ENCODE measurements around the gene NIPA2. TPM values are rescaled to one million over a fixed set of nuclear protein-coding genes. Genes with fewer than 3 reads are reported as not detected.
"Not testable (repeated sequence)": the region's sequence is repeated elsewhere in the genome, so short reads cannot be mapped to it uniquely, and the experiment has no call there.

NIPA2 gene
- total and polyA plus RNA-seq, 3 donors from 2014 or later = 31.4 to 47.1 (median 33.9) TPM

DNA sequence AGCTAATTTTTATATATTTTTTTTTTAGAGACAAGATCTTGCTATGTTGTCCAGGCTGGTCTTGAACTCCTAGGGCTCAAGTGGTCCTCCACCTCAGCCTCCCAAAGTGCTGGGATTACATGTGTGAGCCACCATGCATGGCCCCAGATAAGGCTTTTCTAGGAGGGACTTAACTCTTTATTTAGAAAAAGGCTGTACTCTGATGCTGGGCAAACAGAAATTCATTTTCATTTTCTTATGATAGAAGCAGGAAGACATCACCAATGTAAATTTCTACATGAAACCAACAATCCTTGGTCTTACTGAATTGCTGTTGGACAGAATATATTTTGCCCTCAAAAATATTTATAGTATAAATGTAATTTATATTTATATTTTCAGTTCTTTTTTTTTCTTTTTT is 42.4 kb upstream of the NIPA2 start:
- no peak overlapping the region for H3K4me3 ChIP-seq
- TF ChIP-seq POLR2A (IDR thresholded peaks at IDR 0.05) = no peak
- TF ChIP-seq, protein P1, sequence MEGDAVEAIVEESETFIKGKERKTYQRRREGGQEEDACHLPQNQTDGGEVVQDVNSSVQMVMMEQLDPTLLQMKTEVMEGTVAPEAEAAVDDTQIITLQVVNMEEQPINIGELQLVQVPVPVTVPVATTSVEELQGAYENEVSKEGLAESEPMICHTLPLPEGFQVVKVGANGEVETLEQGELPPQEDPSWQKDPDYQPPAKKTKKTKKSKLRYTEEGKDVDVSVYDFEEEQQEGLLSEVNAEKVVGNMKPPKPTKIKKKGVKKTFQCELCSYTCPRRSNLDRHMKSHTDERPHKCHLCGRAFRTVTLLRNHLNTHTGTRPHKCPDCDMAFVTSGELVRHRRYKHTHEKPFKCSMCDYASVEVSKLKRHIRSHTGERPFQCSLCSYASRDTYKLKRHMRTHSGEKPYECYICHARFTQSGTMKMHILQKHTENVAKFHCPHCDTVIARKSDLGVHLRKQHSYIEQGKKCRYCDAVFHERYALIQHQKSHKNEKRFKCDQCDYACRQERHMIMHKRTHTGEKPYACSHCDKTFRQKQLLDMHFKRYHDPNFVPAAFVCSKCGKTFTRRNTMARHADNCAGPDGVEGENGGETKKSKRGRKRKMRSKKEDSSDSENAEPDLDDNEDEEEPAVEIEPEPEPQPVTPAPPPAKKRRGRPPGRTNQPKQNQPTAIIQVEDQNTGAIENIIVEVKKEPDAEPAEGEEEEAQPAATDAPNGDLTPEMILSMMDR (IDR thresholded peaks at IDR 0.05) = no peak
- H3K27ac ChIP-seq = no peak overlapping the region
- intact Hi-C loops (cut with DNase I; ENCODE audit: low total_unique reads) = no loop called here
- no peak for DNase-seq
- H3K9me3 ChIP-seq = no peaks in the 10 kb centered on the region
- H3K4me1 ChIP-seq = no peaks in the 10 kb centered on the region
- no peaks in the 10 kb centered on the region for H3K27me3 ChIP-seq
- H3K36me3 ChIP-seq (ENCODE audit: low read depth, missing control alignments) = no peaks in the 10 kb centered on the region

DNA sequence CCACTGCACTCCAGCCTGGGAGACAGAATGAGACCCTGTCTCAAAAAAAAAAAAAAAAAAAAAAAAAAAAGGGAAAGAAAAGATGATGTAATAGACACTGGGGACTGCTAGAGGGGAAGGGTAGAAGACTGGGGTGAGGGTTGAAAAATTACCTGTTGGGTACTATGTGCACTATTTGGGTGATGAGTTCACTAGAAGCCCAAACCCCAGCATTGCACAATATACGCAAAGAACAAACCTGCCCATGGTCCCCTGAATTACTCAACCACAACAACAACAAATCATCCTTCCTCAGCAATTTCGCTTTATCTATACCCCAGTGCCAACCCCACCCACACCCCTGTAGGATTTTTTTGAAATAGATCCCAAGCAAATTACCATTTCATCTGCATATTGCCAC is 38.6 kb upstream of the NIPA2 start:
- intact Hi-C loops (cut with DNase I; ENCODE audit: low total_unique reads) = no loop called here
- Histone ChIP-seq H3K27me3 (no peaks in the 10 kb centered on the region), H3K4me1 (no peaks in the 10 kb centered on the region), H3K4me3 (no peak overlapping the region), H3K9me3 (no peaks in the 10 kb centered on the region), H3K36me3 (ENCODE audit: low read depth, missing control alignments) (no peaks in the 10 kb centered on the region), H3K27ac (no peak overlapping the region)
- TF ChIP-seq, protein P1 (IDR thresholded peaks at IDR 0.05) = no peak
- TF ChIP-seq POLR2A (IDR thresholded peaks at IDR 0.05) = no peak
- no peak for DNase-seq
- 92 to 97% methylated on average over 2 of the region's 2 CpGs for WGBS, 2 donors

DNA sequence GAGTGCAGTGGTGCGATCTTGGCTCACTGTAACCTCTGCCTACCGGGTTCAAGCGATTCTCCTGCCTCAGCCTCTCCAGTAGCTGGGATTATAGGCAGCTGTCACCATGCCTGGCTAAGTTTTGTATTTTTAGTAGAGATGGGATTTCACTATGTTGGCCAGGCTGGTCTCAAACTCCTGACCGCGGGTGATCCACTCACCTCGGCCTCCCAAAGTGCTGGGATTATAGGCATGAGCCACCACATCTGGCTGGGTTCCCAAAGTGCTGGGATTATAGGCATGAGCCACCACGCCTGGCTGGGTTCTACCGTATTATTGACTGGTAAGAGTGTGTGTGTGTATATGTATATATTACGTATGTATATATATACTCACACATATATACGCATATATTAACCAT is 35.5 kb upstream of the NIPA2 start:
- 92 to 97% methylated on average over 10 of the region's 10 CpGs for WGBS, 2 donors
- H3K4me3 ChIP-seq; intact Hi-C loops (cut with DNase I; ENCODE audit: low total_unique reads); H3K27me3 ChIP-seq; H3K27ac ChIP-seq; H3K4me1 ChIP-seq; H3K36me3 ChIP-seq (ENCODE audit: low read depth, missing control alignments); H3K9me3 ChIP-seq; DNase-seq: not testable (repeated sequence)

DNA sequence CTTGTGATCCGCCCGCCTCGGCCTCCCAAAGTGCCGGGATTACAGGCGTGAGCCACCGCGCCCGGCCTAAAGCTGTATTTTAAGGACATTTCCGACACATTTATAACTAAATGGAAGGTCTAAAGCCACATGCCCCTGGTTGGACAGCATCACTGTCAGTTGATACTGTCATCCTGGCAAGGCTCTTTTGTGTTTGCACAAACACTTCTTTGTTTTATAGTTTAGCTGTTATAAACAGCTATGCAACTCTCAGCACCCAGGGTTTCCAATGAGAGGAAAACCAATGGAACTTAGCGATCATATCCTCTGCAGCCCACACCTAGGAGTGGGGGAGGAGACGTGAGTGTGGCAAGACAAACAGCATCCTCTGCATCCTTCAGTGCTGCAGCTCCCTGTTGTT is 32.3 kb upstream of the NIPA2 start:
- H3K36me3 ChIP-seq (ENCODE audit: low read depth, missing control alignments) = no peaks in the 10 kb centered on the region
- DNase-seq = no peak
- no peaks in the 10 kb centered on the region for H3K9me3 ChIP-seq
- 75 to 88% methylated on average over 11 of the region's 11 CpGs for WGBS, 2 donors
- no peaks in the 10 kb centered on the region for H3K4me1 ChIP-seq
- no peak for TF ChIP-seq POLR2A (IDR thresholded peaks at IDR 0.05)
- no peaks in the 10 kb centered on the region for H3K27me3 ChIP-seq
- H3K27ac ChIP-seq = no peak overlapping the region
- intact Hi-C loops (cut with DNase I; ENCODE audit: low total_unique reads) = no loop called here
- no peak overlapping the region for H3K4me3 ChIP-seq

DNA sequence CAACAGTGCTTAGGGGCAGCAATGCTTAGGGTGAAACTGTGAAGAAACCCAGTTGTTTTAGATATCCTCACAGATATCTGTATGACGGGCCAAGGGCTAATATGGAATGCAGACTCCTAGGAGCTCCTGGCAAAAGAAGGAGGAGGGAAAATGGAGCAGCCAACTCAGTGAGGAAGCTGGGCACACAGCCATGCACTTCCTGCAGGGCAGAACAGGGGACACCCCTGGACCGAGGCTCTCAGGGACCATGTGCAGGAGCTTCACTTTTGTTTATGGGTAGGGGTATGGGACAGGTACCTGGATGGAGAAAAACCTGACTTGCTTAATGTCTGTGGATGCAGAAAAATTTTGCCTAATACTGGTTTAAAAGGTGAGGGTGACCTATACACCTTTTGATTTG is 31.8 kb upstream of the NIPA2 start:
- Histone ChIP-seq H3K36me3 (ENCODE audit: low read depth, missing control alignments) (no peaks in the 10 kb centered on the region), H3K27ac (no peak overlapping the region), H3K9me3 (no peaks in the 10 kb centered on the region), H3K4me3 (no peak overlapping the region), H3K4me1 (no peaks in the 10 kb centered on the region), H3K27me3 (no peaks in the 10 kb centered on the region)
- intact Hi-C loops (cut with DNase I; ENCODE audit: low total_unique reads) = no loop called here
- no peak for TF ChIP-seq POLR2A (IDR thresholded peaks at IDR 0.05)
- TF ChIP-seq, protein P1 (IDR thresholded peaks at IDR 0.05) = no peak
- no peak for DNase-seq
- WGBS, 2 donors = 49 to 60% methylated on average over 2 of the region's 2 CpGs

DNA sequence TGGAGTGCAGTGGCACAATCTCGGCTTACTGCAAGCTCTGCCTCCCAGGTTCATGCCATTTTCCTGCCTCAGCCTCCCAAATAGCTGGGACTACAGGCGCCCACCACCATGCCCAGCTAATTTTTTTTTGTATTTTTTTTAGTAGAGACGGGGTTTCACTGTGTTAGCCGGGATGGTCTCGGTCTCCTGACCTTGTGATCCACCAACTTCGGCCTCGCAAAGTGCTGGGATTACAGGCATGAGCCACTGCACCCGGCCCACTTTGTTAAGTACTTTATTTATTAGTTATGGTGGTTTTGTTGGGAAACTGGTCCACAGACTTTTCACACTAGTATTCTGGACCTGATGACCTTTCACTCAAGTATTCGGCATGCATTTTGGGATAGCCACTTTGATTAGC is 30.6 kb upstream of the NIPA2 start:
- H3K27ac ChIP-seq; DNase-seq; H3K4me3 ChIP-seq; H3K4me1 ChIP-seq; H3K27me3 ChIP-seq; intact Hi-C loops (cut with DNase I; ENCODE audit: low total_unique reads); H3K9me3 ChIP-seq; H3K36me3 ChIP-seq (ENCODE audit: low read depth, missing control alignments): not testable (repeated sequence)
- 93 to 98% methylated on average over 9 of the region's 9 CpGs for WGBS, 2 donors
